NB4 (cell line): ENCODE measurements around the gene CENPH.

Source experiments
- POLR2A ChIP-seq: IDR thresholded peaks from 2 replicates; pipeline ENCODE4 v1.6.1; 2011; ENCODE audit warnings: mild to moderate bottlenecking; ENCODE audit not compliant: insufficient read length; ENCODE audit errors: extremely low read depth
- TF ChIP-seq, protein P1 (sequence below): IDR thresholded peaks from one replicate; pipeline ENCODE4 v1.5.1; 2012; ENCODE audit warnings: low read depth, low read length

DNA sequence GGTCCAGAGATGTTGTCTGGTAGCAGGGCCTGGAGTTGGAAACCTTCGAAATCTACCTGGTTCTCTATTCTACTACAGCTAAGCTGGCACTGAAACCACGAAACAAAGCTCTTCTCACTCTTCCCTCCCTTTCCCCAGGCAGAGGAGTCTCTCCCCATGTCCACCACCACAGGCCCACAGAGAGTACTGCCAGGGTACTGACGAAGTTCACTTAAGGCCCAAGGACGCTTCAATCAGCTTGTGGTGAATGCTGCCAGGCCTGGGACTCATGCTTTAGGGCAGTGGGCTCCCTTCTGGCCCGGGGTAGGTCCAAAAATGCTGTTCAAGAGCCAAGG lies 39.7 kb upstream of the CENPH start:
- TF ChIP-seq, protein P1, sequence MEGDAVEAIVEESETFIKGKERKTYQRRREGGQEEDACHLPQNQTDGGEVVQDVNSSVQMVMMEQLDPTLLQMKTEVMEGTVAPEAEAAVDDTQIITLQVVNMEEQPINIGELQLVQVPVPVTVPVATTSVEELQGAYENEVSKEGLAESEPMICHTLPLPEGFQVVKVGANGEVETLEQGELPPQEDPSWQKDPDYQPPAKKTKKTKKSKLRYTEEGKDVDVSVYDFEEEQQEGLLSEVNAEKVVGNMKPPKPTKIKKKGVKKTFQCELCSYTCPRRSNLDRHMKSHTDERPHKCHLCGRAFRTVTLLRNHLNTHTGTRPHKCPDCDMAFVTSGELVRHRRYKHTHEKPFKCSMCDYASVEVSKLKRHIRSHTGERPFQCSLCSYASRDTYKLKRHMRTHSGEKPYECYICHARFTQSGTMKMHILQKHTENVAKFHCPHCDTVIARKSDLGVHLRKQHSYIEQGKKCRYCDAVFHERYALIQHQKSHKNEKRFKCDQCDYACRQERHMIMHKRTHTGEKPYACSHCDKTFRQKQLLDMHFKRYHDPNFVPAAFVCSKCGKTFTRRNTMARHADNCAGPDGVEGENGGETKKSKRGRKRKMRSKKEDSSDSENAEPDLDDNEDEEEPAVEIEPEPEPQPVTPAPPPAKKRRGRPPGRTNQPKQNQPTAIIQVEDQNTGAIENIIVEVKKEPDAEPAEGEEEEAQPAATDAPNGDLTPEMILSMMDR = no peak
- no peak for TF ChIP-seq POLR2A
